DMS53 (cell line): Measurements from ENCODE around the gene GBX1.

Source experiments
- DNase-seq: peaks from one replicate; lab custom pipeline; 2025; lab: John Stamatoyannopoulos, UW

GBX1 gene

GRCh38 chr7:151173386-151174245 lies 6.1 kb upstream of the GBX1 start:
- peak; percentile 55 for DNase-seq

- peak; percentile 83 for DNase-seq
Measured at GRCh38 chr7:151172273-151173141, 5.0 kb upstream of the GBX1 start.

GRCh38 chr7:151168787-151169162 lies 1.3 kb upstream of the GBX1 start:
- DNase-seq, result no peak

GRCh38 chr7:151168003-151168786 lies 701 bp upstream of the GBX1 start:
- peak; percentile 68 for DNase-seq

- no peak for DNase-seq
Measured at GRCh38 chr7:151166629-151167196, 781 bp downstream of the GBX1 start.

- no peak for DNase-seq
Measured at GRCh38 chr7:151161757-151162156, 5.7 kb downstream of the GBX1 start.

GRCh38 chr7:151157645-151158329 lies 9.7 kb downstream of the GBX1 start:
- DNase-seq, result peak; percentile 83

- no peak for DNase-seq
Measured at GRCh38 chr7:151152643-151153513, 14.6 kb downstream of the GBX1 start.

- no peak for DNase-seq
Measured at GRCh38 chr7:151150388-151150787, 17.1 kb downstream of the GBX1 start.

- DNase-seq, result no peak
Measured at GRCh38 chr7:151148319-151149259, 18.9 kb downstream of the GBX1 start.

GRCh38 chr7:151146761-151147160 lies 20.7 kb downstream of the GBX1 start:
- no peak for DNase-seq

GRCh38 chr7:151144387-151144786 lies 23.1 kb downstream of the GBX1 start:
- no peak for DNase-seq

- no peak for DNase-seq
Measured at GRCh38 chr7:151143261-151144015, 24.1 kb downstream of the GBX1 start.

- no peak for DNase-seq
Measured at GRCh38 chr7:151142686-151143040, 24.8 kb downstream of the GBX1 start.

- no peak for DNase-seq
Measured at GRCh38 chr7:151141855-151142685, 25.4 kb downstream of the GBX1 start.

GRCh38 chr7:151141311-151141854 lies 26.1 kb downstream of the GBX1 start:
- DNase-seq, result no peak

- DNase-seq, result no peak
Measured at GRCh38 chr7:151140826-151141225, 26.7 kb downstream of the GBX1 start.
